Cardiac fibroblast (primary cell): ENCODE results near the gene WDR75.

Experiments
- DNase-seq, 2 donors: peaks; one replicate each; pipeline versions ENCODE4 v3.0.0 to v3.0.0-alpha.2; 2010; ENCODE audit warnings: low read depth in 2 of 2
- H3K4me3 ChIP-seq, 2 donors: replicated peaks in 1 of 2; 1 replicate in 1 of 2; 2 replicates in 1 of 2; pipeline ENCODE4 v1.5.1; 2011; ENCODE audit warnings: low read depth in 2 of 2, low read length in 2 of 2, mild to moderate bottlenecking in 2 of 2, moderate library complexity in 1 of 2
- CTCF ChIP-seq: IDR thresholded peaks from one replicate; pipeline ENCODE4 v1.5.1; 2011; ENCODE audit warnings: low read depth, mild to moderate bottlenecking, low read length, inconsistent platforms

Gene WDR75

DNA sequence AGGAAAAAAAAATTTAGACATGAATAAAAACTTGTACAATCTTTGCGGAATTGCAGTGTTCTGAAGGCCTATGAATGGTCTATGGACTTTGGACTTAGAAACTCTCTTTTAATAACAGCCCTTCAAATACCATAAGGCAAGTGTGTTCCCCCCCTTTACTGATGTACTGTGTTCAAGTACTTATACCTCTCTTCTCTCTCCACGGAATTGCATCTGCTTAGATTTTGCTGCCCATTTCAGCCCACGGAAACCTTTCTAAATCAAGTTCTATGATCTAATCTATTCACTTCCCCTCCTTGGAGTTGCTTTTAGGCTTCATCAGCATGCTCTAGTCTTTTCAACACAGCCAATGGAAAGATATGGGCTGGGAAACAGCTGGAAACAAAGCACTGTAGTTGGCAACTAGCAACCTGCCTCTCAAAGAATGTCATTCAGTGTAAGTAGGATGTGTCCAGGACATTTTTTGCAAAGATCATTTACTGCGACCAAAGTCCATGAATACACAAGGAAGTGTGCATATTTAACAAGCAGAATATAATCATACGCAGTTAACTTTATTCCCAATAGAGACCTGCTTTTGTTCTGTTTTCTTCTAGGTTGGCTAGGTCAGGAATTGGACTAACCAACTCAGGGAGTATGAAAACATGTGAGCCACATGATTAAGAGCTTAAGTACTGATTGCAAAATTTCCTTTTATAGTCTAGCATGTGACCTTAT lies 81.3 kb downstream of the WDR75 start:
- no peak for TF ChIP-seq CTCF
- DNase-seq = peak in 1 of 2 donors; percentile 39
- no peak overlapping the region for H3K4me3 ChIP-seq

DNA sequence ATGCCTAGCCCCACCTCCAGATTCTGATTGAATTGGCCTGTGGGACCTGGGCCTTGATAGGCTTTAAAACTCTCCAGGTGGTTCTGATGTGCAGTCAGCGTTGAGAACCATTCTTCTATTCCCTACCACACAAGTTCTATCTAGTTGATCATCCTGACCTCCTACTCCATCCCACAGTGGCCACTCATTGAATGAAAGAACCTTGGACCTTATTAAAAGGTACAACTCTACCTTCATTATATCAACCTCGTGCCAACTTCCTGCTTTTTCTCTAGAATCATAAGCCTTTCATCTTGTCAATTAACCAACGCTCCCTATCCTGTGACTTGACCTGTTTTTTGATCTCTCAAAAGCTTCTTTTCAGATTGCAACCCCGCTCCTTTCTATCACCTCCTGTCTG lies 83.5 kb downstream of the WDR75 start:
- H3K4me3 ChIP-seq = no peak overlapping the region
- DNase-seq = no peak
- TF ChIP-seq CTCF = no peak
